Gastroesophageal sphincter (tissue), 4 donors: ENCODE measurements around the gene MAP3K10. TPM values are rescaled to one million over a fixed set of nuclear protein-coding genes. Genes with fewer than 3 reads are reported as not detected.

Experiments
- ATAC-seq: fragments of 150-250 bp; one replicate; pipeline ENCODE4 v1.9.1; 2016; ENCODE audit warnings: mild to moderate bottlenecking, moderate library complexity
- H3K27ac ChIP-seq, 4 donors: fragments of 200-600 bp; sonication (generic) in 3 of 4; 1 replicate in 3 of 4; 2 replicates in 1 of 4; pipeline ENCODE4 v1.5.1; 2016 to 2019
- H3K27me3 ChIP-seq: fragments of 200-600 bp; sonication (generic); one replicate; pipeline ENCODE4 v1.5.1; 2019
- H3K36me3 ChIP-seq, 2 donors: fragments of 200-600 bp; sonication (generic); one replicate each; pipeline ENCODE4 v1.5.1; 2019; ENCODE audit warnings: control low read depth in 1 of 2
- H3K4me1 ChIP-seq, 3 donors: fragments of 200-600 bp; sonication (generic); 1 replicate in 2 of 3; 2 replicates in 1 of 3; pipeline ENCODE4 v1.5.1; 2016 to 2019; ENCODE audit warnings: control low read depth in 2 of 3
- H3K4me3 ChIP-seq, 2 donors: fragments of 200-600 bp; sonication (generic); one replicate each; pipeline ENCODE4 v1.5.1; 2019; ENCODE audit warnings: mild to moderate bottlenecking in 1 of 2, moderate library complexity in 1 of 2
- H3K9me3 ChIP-seq, 3 donors: fragments of 200-600 bp; sonication (generic); one replicate each; pipeline ENCODE4 v1.5.1; 2017 to 2019; ENCODE audit warnings: control low read depth in 2 of 3
- CTCF ChIP-seq, 4 experiments: fragments of 200-600 bp in 2 of 4; fragments of 450-650 bp in 2 of 4; sonication (generic) in 1 of 4; IDR thresholded peaks; one replicate each; pipeline ENCODE4 v1.5.1; 2017 to 2019; ENCODE audit warnings: antibody characterized with exemption in 4 of 4, mild to moderate bottlenecking in 2 of 4, moderate library complexity in 2 of 4
- EP300 ChIP-seq: sonication (generic); formaldehyde crosslinking; IDR thresholded peaks from one replicate; pipeline ENCODE4 v1.6.1; 2017; ENCODE audit warnings: antibody characterized with exemption, mild to moderate bottlenecking
- POLR2A ChIP-seq, 2 donors: fragments of 450-650 bp; IDR thresholded peaks; one replicate each; pipeline ENCODE4 v1.6.1; 2017; ENCODE audit warnings: antibody characterized with exemption in 2 of 2, mild to moderate bottlenecking in 2 of 2, moderate library complexity in 1 of 2
- POLR2AphosphoS5 ChIP-seq: sonication (generic); formaldehyde crosslinking; IDR thresholded peaks from one replicate; pipeline ENCODE4 v1.6.1; 2017; ENCODE audit warnings: antibody characterized with exemption
- WGBS, 2 donors: methylation state at CpG; one replicate each; pipeline ENCODE4 v1.1.5; 2018; ENCODE audit warnings: low coverage in 1 of 2; 5-methylcytosine and 5-hydroxymethylcytosine counted together
- total RNA-seq, 4 donors: library from RNA; depleted of rRNA; stranded (reverse); fragments of >200 nt; gene quantifications; one replicate each; pipeline ENCODE4 v1.1.0, GENCODE V29; 2016

Gene MAP3K10
- total RNA-seq, 4 donors from 2014 or later: 9.8 to 21.3 (median 16.4) TPM

DNA sequence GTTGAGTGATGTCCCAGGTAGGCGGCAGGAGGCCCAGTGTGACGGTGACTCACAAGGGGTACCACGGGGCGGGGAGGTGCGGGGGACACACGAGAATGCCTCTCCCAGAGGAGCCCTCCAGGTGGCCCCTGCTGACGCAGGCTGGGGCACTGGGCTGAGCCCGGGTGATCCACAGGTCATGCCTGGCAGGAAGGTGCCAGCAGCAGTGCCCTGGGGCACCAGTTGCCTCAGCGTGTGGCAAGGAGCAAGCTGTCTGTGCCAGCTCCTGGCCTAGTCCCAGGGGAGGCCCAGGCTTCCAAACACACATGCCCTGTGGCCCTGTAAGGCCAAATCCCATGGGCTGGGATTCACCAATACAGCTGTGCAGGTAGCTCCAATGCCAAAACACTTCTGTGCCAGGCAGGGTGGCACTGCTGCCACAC is 65.9 kb downstream of the MAP3K10 start:
- ATAC-seq: no peak
- WGBS, 2 donors: 80% methylated on average over 5 of the region's 9 CpGs; no CpG with 5 or more reads in 1 of the 2 donors
- peaks cover 0 to 52% of the 10 kb centered on the region in 2 donors for H3K36me3 ChIP-seq
- TF ChIP-seq EP300 (no peak), POLR2A (IDR thresholded peaks at IDR 0.05) (no peak), CTCF (IDR thresholded peaks at IDR 0.05) (no peak)
- H3K27me3 ChIP-seq: no peaks in the 10 kb centered on the region
- no peak overlapping the region for H3K4me3 ChIP-seq
- H3K27ac ChIP-seq: no peak overlapping the region
- peaks cover 0 to 28% (median 4%) of the 10 kb centered on the region in 3 donors for H3K4me1 ChIP-seq
- no peaks in the 10 kb centered on the region for H3K9me3 ChIP-seq

- TF ChIP-seq POLR2A (IDR thresholded peaks at IDR 0.05): no peak
- TF ChIP-seq POLR2AphosphoS5: no peak
- TF ChIP-seq CTCF (IDR thresholded peaks at IDR 0.05): no peak
- TF ChIP-seq EP300: no peak
- 73 to 75% methylated on average over 7 to 8 of the region's 8 CpGs for WGBS, 2 donors
- Histone ChIP-seq H3K4me1 (peaks cover 0 to 21% (median 7%) of the 10 kb centered on the region in 3 donors), H3K9me3 (no peaks in the 10 kb centered on the region), H3K4me3 (no peak overlapping the region), H3K36me3 (peaks cover 0 to 38% of the 10 kb centered on the region in 2 donors), H3K27ac (no peak overlapping the region), H3K27me3 (no peaks in the 10 kb centered on the region)
- no peak for ATAC-seq
Measured at GRCh38 chr19:40261631-40262030, 70.4 kb downstream of the MAP3K10 start.

GRCh38 chr19:40262422-40262821 is 71.2 kb downstream of the MAP3K10 start:
- no peak for ATAC-seq
- Histone ChIP-seq H3K27me3 (no peaks in the 10 kb centered on the region), H3K27ac (no peak overlapping the region), H3K36me3 (peaks cover 0 to 31% of the 10 kb centered on the region in 2 donors), H3K9me3 (no peaks in the 10 kb centered on the region), H3K4me1 (peaks cover 0 to 23% (median 15%) of the 10 kb centered on the region in 3 donors), H3K4me3 (no peak overlapping the region)
- TF ChIP-seq POLR2A (IDR thresholded peaks at IDR 0.05) (no peak), CTCF (IDR thresholded peaks at IDR 0.05) (no peak), EP300 (no peak), POLR2AphosphoS5 (no peak)
- 80% methylated on average over 2 of the region's 3 CpGs; no CpG with 5 or more reads in 1 of the 2 donors for WGBS, 2 donors

DNA sequence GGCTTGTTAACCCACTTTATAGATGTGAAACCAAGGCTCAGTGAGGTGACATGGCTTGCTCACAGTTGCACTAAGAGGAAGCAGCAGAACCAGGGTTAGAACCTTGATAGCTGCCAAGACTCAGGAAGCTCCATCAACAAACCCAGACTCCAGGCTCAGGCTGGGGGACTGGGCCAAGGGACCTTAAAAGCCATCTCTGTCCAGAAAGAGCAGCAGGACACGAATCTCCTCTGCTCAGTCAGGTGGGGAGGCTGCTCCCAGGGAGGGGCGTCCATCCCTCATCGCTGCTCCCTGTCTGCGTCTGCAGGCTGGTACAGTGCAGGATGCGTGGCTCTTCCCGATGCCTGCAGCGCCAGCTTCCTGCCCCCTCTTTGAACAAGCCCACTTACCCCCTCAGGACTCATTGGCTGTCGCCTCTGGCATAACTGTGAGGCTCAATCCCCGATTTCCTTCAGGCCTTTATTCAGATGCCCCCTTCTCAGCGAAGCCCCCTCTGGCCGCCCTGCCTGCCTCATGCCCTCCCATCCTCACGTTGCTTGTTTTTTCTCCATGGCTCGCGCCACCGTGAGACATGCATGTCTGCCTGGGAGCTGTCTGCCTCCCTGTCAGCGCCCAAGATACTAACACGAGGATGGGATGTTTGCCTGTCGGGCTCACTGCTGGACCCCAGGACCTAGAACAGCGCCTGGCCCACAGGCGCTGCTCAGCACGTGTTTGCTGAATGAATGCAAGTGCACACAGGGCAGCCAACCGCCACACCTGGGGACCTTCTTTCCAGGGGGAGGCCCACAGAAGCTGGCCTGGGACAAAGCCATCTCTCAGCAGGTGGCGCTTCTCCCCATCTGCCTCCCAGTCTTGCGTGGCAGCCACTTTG is 72.5 kb downstream of the MAP3K10 start:
- 88 to 100% methylated on average over 2 to 10 of the region's 24 CpGs for WGBS, 2 donors
- no peak for TF ChIP-seq POLR2AphosphoS5
- TF ChIP-seq CTCF (IDR thresholded peaks at IDR 0.05): no peak
- TF ChIP-seq EP300: no peak
- no peak for TF ChIP-seq POLR2A (IDR thresholded peaks at IDR 0.05)
- no peak for ATAC-seq

More for the DNA sequence above, 72.5 kb downstream of the MAP3K10 start:
- no peak overlapping the region for H3K27ac ChIP-seq
- H3K4me3 ChIP-seq: no peak overlapping the region
- no peaks in the 10 kb centered on the region for H3K9me3 ChIP-seq
- H3K36me3 ChIP-seq: peaks cover 0 to 31% of the 10 kb centered on the region in 2 donors
- H3K4me1 ChIP-seq: peaks cover 0 to 33% (median 18%) of the 10 kb centered on the region in 3 donors
- no peaks in the 10 kb centered on the region for H3K27me3 ChIP-seq
